Tibial nerve (tissue), 4 donors: ENCODE measurements around the gene TTC28. TPM values are rescaled to one million over a fixed set of nuclear protein-coding genes. Genes with fewer than 3 reads are reported as not detected.
"Not testable (repeated sequence)": the region's sequence is repeated elsewhere in the genome, so short reads cannot be mapped to it uniquely, and the experiment has no call there.

Experiments
- DNase-seq, 2 donors: peaks; one replicate each; pipeline ENCODE4 v3.0.0-alpha.2; 2019; ENCODE audit warnings: low spot score in 2 of 2
- H3K27ac ChIP-seq, 4 donors: fragments of 200-600 bp; sonication (generic) in 3 of 4; one replicate each; pipeline ENCODE4 v1.5.1; 2017 to 2019; ENCODE audit warnings: mild to moderate bottlenecking in 1 of 4
- H3K27me3 ChIP-seq, 2 donors: fragments of 200-600 bp; sonication (generic) in 1 of 2; one replicate each; pipeline versions ENCODE4 v1.5.1 to v1.6.0; 2017 to 2019
- H3K36me3 ChIP-seq, 3 donors: fragments of 200-600 bp; sonication (generic); one replicate each; pipeline ENCODE4 v1.5.1; 2018 to 2019
- H3K4me1 ChIP-seq, 4 donors: fragments of 200-600 bp; sonication (generic) in 3 of 4; one replicate each; pipeline ENCODE4 v1.5.1; 2017 to 2019
- H3K4me3 ChIP-seq, 4 donors: fragments of 200-600 bp; sonication (generic) in 3 of 4; one replicate each; pipeline ENCODE4 v1.5.1; 2017 to 2019; ENCODE audit warnings: mild to moderate bottlenecking in 1 of 4, moderate library complexity in 1 of 4
- H3K9me3 ChIP-seq, 4 donors: fragments of 200-600 bp; sonication (generic) in 3 of 4; one replicate each; pipeline ENCODE4 v1.5.1; 2017 to 2019
- EP300 ChIP-seq, 2 donors: sonication (generic); formaldehyde crosslinking; IDR thresholded peaks; one replicate each; pipeline ENCODE4 v1.6.1; 2017; ENCODE audit warnings: antibody characterized with exemption in 2 of 2, mild to moderate bottlenecking in 1 of 2
- POLR2A ChIP-seq, 2 donors: fragments of 450-650 bp; IDR thresholded peaks; one replicate each; pipeline ENCODE4 v1.6.1; 2017; ENCODE audit warnings: antibody characterized with exemption in 2 of 2, mild to moderate bottlenecking in 2 of 2, moderate library complexity in 2 of 2
- WGBS, 2 donors: methylation state at CpG; one replicate each; pipeline ENCODE4 v1.1.5; 2018; 5-methylcytosine and 5-hydroxymethylcytosine counted together
- total RNA-seq, 4 donors: library from RNA; depleted of rRNA; stranded (reverse); fragments of >200 nt; gene quantifications; one replicate each; pipeline ENCODE4 v1.1.0, GENCODE V29; 2016
- TF ChIP-seq, protein P1 (sequence below), 5 experiments: fragments of 200-600 bp in 3 of 5; fragments of 450-650 bp in 2 of 5; sonication (generic) in 3 of 5; IDR thresholded peaks; one replicate each; pipeline ENCODE4 v1.5.1; 2016 to 2019; ENCODE audit warnings: antibody characterized with exemption in 5 of 5, mild to moderate bottlenecking in 3 of 5, moderate library complexity in 2 of 5

The TTC28 gene
- total RNA-seq, 4 donors from 2014 or later, result 83.9 to 177 (median 128) TPM

DNA sequence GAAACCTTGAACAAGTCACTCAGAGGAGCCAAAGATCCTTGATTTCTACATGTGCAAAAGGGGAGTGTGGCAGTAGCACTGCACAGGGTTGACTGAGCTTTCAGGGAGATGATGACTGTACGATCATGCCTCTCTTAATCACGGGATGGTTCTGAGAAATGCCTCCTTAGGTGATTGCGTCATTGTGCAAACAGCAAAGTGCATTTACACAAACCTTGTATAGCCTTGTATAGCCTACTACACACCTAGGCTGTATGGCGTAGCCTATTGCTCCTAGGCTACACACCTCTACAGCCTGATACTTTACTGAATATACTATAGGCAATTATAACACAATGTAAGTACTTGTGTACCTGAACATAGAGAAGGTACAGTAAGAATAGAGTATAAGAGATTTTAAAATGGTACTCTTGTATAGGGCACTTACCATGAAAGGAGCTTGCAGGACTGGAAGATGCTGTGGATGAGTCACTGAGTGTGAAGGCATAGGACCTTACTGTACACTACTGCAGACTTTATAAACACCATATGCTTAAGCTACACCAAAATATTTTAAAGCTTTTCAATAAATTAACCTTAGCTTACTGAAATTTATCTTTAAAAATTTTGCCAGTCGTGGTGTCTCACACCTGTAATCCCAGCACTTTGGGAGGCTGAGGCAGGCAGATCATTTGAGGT lies 1.3 kb upstream of the TTC28 start:
- H3K36me3 ChIP-seq, H3K27me3 ChIP-seq, H3K4me3 ChIP-seq, H3K27ac ChIP-seq, DNase-seq, H3K9me3 ChIP-seq: not testable (repeated sequence)
- WGBS, 2 donors, result 88% methylated on average over 5 of the region's 5 CpGs
- H3K4me1 ChIP-seq, result peaks cover 0 to 12% (median 0%) of the 10 kb centered on the region in 4 donors

GRCh38 chr22:28678778-28679610 lies 646 bp downstream of the TTC28 start:
- not testable (repeated sequence) for H3K36me3 ChIP-seq, H3K27me3 ChIP-seq, H3K9me3 ChIP-seq
- Histone ChIP-seq H3K27ac (peak overlapping the region; percentile 28 to 85 (median 76)), H3K4me1 (peaks cover 0 to 16% (median 0%) of the 10 kb centered on the region in 4 donors), H3K4me3 (peak overlapping the region; percentile 70 to 97 (median 80))
- DNase-seq, result peak in 1 of 2 donors; percentile 17
- WGBS, 2 donors, result 8 to 12% methylated on average over 46 to 52 of the region's 58 CpGs

- not testable (repeated sequence) for H3K27ac ChIP-seq
Observed at GRCh38 chr22:28678170-28678569, 1.5 kb downstream of the TTC28 start.

DNA sequence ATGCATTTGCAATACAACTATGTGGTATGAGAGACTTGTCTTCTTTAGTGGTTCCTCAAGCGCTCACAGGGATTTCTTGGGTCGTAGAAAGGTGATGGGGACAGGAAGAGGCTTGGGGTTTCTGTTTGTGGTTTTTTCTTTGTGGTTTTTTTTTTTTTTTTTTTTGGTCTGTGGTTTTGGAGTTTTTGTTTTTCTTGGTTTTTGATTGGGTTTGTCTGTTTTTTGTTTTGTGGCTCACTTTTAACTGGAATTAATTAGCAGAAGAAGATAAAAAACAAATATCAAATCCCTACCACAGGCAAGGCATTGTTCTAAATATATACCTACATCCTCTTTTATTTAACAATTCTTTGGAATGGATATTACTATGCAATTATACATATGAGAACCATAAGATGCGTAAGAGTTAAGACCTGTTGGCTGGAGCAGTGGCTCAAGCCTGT lies 5.5 kb downstream of the TTC28 start:
- no peaks in the 10 kb centered on the region for H3K36me3 ChIP-seq
- no peak overlapping the region for H3K4me3 ChIP-seq
- H3K27ac ChIP-seq, result no peak overlapping the region
- DNase-seq, result no peak
- 53 to 59% methylated on average over 3 of the region's 3 CpGs for WGBS, 2 donors
- H3K4me1 ChIP-seq, result peaks cover 0 to 13% (median 0%) of the 10 kb centered on the region in 4 donors
- H3K9me3 ChIP-seq, result no peaks in the 10 kb centered on the region
- no peaks in the 10 kb centered on the region for H3K27me3 ChIP-seq
- TF ChIP-seq EP300 (IDR thresholded peaks at IDR 0.05) (no peak), POLR2A (IDR thresholded peaks at IDR 0.05) (no peak)
- TF ChIP-seq, protein P1, sequence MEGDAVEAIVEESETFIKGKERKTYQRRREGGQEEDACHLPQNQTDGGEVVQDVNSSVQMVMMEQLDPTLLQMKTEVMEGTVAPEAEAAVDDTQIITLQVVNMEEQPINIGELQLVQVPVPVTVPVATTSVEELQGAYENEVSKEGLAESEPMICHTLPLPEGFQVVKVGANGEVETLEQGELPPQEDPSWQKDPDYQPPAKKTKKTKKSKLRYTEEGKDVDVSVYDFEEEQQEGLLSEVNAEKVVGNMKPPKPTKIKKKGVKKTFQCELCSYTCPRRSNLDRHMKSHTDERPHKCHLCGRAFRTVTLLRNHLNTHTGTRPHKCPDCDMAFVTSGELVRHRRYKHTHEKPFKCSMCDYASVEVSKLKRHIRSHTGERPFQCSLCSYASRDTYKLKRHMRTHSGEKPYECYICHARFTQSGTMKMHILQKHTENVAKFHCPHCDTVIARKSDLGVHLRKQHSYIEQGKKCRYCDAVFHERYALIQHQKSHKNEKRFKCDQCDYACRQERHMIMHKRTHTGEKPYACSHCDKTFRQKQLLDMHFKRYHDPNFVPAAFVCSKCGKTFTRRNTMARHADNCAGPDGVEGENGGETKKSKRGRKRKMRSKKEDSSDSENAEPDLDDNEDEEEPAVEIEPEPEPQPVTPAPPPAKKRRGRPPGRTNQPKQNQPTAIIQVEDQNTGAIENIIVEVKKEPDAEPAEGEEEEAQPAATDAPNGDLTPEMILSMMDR (IDR thresholded peaks at IDR 0.05), result no peak

More at GRCh38 chr22:28678170-28678569, 1.5 kb downstream of the TTC28 start:
- WGBS, 2 donors, result 57 to 58% methylated on average over 7 of the region's 7 CpGs
- not testable (repeated sequence) for H3K36me3 ChIP-seq, H3K27me3 ChIP-seq, H3K9me3 ChIP-seq, DNase-seq
- peak overlapping the region in 1 of 4 donors; percentile 97 for H3K4me3 ChIP-seq
- peaks cover 0 to 18% (median 0%) of the 10 kb centered on the region in 4 donors for H3K4me1 ChIP-seq

DNA sequence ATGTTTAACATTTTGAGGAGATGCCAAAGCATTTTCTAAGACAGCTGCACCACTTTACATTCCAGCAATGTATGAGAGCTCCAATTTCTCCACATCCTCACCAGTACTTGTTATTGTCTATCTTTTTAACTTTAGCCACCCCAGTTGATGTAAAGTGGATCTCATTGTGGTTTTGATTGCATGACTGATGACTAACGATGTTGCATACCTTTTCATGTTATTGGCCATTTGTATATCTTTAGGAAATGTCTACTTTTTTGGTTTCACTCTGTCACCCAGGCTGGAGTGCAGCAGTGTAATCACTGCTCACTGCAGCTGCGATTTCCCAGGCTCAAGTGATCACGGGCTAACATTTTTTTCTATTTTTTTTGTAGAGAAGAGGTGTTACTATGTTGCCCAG lies 8.9 kb downstream of the TTC28 start:
- no peak for DNase-seq
- Histone ChIP-seq H3K36me3 (no peaks in the 10 kb centered on the region), H3K4me1 (peaks cover 0 to 6% (median 0%) of the 10 kb centered on the region in 4 donors), H3K4me3 (no peak overlapping the region), H3K27me3 (no peaks in the 10 kb centered on the region), H3K9me3 (no peaks in the 10 kb centered on the region), H3K27ac (no peak overlapping the region)
- 97% methylated on average over 3 of the region's 3 CpGs for WGBS, 2 donors
- TF ChIP-seq POLR2A (IDR thresholded peaks at IDR 0.05) (no peak), EP300 (IDR thresholded peaks at IDR 0.05) (no peak)
- TF ChIP-seq, protein P1 (IDR thresholded peaks at IDR 0.05), result no peak

DNA sequence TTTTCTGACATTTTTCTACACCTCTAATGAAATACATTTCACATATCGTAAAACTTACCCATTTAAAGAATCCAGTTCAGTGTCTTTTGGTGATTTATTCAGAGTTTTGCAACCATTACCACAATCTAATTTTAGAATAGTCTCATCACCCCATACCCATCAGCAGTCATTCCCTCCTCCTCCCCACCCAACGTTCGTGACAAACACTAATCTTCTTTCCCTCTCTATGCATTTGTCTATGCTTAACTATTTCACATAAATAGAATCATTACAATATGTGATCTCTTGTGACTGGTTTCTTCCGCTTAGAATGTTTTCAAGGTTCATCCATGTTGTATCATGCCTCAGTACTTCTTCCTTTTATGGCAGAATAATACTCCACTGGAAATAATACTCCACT lies 9.5 kb downstream of the TTC28 start:
- Histone ChIP-seq H3K27me3 (no peaks in the 10 kb centered on the region), H3K27ac (no peak overlapping the region), H3K4me1 (peaks cover 0 to 6% (median 0%) of the 10 kb centered on the region in 4 donors), H3K36me3 (no peaks in the 10 kb centered on the region), H3K9me3 (no peaks in the 10 kb centered on the region), H3K4me3 (no peak overlapping the region)
- TF ChIP-seq POLR2A (IDR thresholded peaks at IDR 0.05) (no peak), EP300 (IDR thresholded peaks at IDR 0.05) (no peak)
- TF ChIP-seq, protein P1 (IDR thresholded peaks at IDR 0.05), result no peak
- 90 to 92% methylated on average over 4 of the region's 4 CpGs for WGBS, 2 donors
- no peak for DNase-seq
